ENCODE results near the gene ALDH4A1. TPM values are rescaled to one million over a fixed set of nuclear protein-coding genes. Genes with fewer than 3 reads are reported as not detected.
"Not testable (repeated sequence)": the region's sequence is repeated elsewhere in the genome, so short reads cannot be mapped to it uniquely, and the experiment has no call there.

ALDH4A1 gene
- total RNA-seq, 1 donor from 2014 or later = 3.0 TPM

DNA sequence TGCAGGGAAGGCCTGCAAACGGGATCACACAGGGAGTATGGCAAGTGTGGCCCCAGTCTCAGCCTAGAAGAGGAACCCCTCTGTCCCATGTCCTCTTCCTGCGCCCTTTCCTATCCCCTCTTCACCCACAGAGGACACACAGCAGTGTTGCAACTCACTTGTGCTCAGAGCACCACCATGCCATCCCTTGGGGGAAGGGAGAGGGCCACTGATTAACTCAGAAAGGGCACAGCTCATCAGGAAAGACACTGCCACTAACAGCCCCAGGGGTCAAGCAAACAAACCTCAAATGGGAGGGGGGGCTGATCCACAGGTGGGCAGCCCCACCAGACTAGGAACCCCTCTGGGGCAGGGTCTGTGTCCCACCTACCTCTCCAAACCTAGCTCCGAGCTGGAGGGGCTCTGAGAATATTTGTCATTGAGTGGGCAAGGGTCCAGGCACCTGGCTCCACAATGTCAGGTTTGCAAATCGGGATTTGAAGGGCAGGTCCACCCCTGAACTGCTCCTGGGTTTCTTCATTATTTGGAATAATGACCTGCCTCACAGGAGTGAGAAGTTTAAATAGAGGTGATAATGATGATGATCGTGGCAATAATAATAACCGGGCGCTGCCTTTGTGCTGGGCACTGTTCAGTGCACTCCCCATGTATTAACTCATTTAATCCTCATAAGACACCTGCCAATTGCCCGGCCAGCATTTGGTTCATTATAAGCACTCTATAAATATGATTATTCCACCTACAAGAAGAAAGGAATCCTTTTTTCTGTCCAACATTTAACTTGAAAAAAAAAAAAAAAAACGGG lies 1.0 kb downstream of the ALDH4A1 start:
- intact Hi-C loops (cut with micrococcal nuclease) = no loop called here

DNA sequence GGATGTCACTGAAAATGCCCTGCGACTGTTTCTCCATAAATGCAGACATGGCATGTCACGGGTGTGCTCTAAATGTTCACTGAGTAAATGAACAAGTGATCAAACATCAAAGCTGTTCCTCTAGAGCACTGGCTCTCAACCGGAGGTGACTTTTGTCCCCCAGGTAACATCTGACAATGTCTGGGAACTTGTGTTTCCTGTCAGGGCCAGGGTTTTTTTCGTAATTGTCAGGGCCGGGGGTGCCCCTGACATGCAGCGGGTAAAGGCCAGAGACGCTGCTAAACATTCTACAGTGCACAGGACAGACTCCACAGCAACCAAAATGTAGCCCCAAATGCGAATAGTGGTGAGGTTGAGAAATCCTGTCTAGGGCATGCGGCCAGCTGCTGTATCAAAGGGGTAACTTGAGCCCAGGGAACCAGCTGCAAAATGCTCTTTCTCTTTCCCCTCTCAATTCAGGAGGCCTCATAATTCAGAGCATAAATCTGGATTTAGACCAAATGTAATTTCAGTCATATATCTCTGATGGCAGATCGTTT lies 2.0 kb downstream of the ALDH4A1 start:
- intact Hi-C loops (cut with micrococcal nuclease) = no loop called here

DNA sequence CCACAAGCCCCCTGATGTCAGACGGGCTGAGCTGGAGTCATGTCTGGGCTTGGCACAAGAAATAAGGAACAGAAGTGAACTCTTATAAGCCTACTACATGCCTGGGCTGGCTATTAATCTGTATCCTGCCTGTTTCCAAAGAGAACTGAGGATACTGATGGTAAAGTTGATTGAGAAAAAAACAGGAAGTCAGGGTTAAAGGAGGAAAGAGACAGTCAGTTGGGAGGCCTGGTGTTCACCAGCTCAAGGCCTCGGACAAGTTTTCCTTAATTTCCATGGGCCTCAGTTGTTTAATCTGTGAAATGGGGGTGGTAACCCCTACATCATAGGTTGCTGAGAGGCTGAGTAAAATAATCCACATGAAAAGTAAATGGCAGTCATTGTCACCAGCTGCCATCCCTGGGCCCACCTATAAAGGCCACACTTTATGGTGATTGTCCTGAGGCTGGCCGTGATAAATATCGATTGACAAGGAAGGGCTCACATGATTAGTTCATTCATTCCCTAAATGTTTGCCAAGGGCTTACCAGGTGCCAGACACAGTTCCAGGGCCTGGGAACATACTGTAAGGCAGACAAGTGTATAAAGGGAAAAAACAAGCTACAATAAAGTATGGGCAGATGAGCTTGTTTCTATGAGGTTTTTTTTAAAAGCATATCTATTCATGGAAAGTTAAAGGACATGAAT lies 2.8 kb downstream of the ALDH4A1 start:
- intact Hi-C loops (cut with micrococcal nuclease) = no loop called here

GRCh38 chr1:18898567-18898966 lies 3.8 kb downstream of the ALDH4A1 start:
- intact Hi-C loops (cut with micrococcal nuclease) = no loop called here

- intact Hi-C loops (cut with micrococcal nuclease) = no loop called here
Measured at GRCh38 chr1:18895317-18895716, 7.0 kb downstream of the ALDH4A1 start.

GRCh38 chr1:18893120-18893519 lies 9.2 kb downstream of the ALDH4A1 start:
- intact Hi-C loops (cut with micrococcal nuclease) = no loop called here

- intact Hi-C loops (cut with micrococcal nuclease) = not testable (repeated sequence)
Measured at GRCh38 chr1:18891858-18892257, 10.5 kb downstream of the ALDH4A1 start.

GRCh38 chr1:18891426-18891780 lies 11.0 kb downstream of the ALDH4A1 start:
- intact Hi-C loops (cut with micrococcal nuclease) = no loop called here

- intact Hi-C loops (cut with micrococcal nuclease) = no loop called here
Measured at GRCh38 chr1:18890706-18891425, 11.5 kb downstream of the ALDH4A1 start.

DNA sequence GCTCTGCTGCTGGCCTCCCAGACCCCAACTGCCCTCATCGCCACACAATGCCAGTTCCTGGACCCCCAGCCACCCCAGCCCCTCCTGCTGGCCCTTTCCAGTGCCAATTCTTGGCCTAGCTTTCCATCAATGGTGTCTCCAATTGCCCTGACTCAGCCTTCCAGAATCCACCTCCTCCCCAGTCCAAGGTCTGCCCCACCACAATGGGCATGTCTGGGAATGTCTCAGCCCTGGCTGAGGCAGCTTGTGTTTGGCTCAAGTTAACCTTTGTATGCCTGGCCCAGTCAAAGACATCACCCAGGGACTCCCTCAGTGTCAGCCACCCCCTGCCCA lies 16.4 kb downstream of the ALDH4A1 start:
- intact Hi-C loops (cut with micrococcal nuclease) = no loop called here

DNA sequence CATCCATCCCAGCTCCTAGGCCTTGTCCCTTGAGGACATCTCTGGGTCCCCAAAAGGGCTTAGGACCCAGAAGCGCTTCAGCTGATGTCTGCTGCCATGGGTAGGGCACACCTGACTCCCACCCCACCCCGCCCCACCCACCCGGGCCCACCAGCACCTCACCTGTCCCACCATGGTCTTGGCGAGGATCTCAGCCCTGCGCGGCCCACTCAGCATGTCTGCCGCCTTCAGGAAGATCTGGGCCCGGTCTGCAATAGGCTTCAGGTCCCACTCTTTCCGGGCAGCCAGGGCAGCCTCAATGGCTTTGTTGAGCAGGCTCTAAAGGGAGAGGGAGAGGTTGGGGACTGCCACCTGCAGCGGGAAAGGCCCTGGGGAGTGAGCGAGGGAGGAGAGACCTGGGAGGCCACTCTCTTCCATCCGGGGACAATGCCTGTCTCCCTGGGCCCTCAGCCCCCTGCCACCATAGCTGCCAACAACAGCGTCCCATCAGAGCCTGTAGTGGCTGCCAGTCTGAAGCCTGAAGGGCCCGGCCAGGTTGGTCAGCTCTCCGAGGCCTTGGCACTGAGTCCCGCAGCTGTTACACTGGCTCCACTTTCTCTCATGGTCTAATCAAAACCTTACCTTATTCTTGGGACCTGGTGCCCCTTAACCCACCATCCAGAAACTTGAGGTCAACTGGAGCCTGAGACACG lies 16.9 kb downstream of the ALDH4A1 start:
- intact Hi-C loops (cut with micrococcal nuclease) = no loop called here

DNA sequence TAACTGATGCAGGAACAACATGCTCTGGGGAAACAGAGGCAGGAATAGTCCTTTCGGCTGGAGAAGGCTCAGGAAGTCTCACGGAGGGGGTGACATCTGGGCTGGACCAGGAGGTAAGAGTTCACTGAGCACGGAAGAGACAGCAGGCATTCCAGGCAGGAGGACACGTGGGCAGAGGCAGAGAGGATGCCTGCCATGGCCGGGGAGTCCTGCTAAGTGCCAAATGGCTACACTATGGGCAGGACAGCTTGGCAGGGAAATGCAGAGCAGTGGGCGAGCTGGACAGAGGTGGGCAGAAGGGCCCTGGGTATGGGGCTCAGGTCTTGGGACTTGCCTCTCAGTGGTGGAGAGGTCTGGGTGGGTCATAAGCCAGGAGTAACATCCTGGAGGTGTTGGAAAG lies 17.6 kb downstream of the ALDH4A1 start:
- intact Hi-C loops (cut with micrococcal nuclease) = loop anchor here (1.0 kb wide), 1 partner anchor 357 kb away; no protein-coding TSS in a partner anchor

GRCh38 chr1:18884419-18884717 lies 18.0 kb downstream of the ALDH4A1 start:
- intact Hi-C loops (cut with micrococcal nuclease) = loop anchor here (1.0 kb wide), 1 partner anchor 357 kb away; no protein-coding TSS in a partner anchor

- intact Hi-C loops (cut with micrococcal nuclease) = loop anchor here (1.0 kb wide), 1 partner anchor 357 kb away; no protein-coding TSS in a partner anchor
Measured at GRCh38 chr1:18883636-18884418, 18.5 kb downstream of the ALDH4A1 start.

GRCh38 chr1:18883079-18883478 lies 19.3 kb downstream of the ALDH4A1 start:
- intact Hi-C loops (cut with micrococcal nuclease) = no loop called here

DNA sequence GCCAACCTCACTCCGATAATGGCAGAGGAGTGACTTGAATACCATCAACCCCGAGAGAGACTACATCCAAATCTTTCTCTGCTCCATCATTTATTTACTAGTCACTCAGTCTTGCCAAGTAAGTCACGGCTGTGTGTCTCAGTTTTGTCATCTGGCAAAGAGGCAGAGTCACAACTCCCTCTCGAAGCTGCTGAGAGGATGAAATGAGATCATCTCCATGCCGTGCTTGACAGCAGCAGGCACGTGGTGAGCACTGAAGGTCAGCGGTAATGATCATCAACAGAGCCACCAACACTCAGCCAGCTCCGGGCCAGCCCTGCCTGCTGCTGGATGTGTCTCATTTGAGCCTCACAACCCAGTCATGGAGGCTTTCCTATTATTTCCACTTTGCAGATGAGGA lies 19.9 kb downstream of the ALDH4A1 start:
- intact Hi-C loops (cut with micrococcal nuclease) = no loop called here

GRCh38 chr1:18881642-18882431 lies 20.5 kb downstream of the ALDH4A1 start:
- intact Hi-C loops (cut with micrococcal nuclease) = no loop called here

- intact Hi-C loops (cut with micrococcal nuclease) = no loop called here
Measured at GRCh38 chr1:18881164-18881563, 21.2 kb downstream of the ALDH4A1 start.

GRCh38 chr1:18880585-18880984 lies 21.8 kb downstream of the ALDH4A1 start:
- intact Hi-C loops (cut with micrococcal nuclease) = no loop called here

DNA sequence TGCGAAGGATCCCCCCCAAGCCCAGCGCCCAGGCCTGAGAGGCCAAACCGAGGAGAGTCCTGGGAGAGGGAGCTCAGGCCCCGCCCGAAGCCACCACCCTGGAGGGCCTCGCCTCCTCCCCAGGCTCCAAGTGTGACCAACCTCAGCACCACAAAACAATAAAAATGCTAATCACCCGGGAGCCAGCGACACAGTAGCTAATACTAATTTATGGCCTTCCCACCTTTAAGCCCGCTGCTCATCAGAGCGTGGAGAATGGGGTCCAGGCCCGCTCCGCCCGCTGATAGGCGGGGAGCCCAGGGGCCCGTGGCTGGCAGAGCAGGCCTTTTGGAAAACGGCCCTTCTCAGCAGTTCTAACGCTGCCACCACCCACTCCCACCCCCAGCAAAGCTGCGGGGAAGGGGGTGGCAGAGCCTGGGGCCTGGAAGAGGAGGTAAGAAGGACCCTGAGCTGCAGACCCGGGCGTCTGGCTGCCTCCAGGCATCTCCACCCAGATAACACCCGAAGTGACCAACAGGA lies 22.5 kb downstream of the ALDH4A1 start:
- intact Hi-C loops (cut with micrococcal nuclease) = no loop called here
